Measurements from ENCODE around the gene SLC35F3.

DNA sequence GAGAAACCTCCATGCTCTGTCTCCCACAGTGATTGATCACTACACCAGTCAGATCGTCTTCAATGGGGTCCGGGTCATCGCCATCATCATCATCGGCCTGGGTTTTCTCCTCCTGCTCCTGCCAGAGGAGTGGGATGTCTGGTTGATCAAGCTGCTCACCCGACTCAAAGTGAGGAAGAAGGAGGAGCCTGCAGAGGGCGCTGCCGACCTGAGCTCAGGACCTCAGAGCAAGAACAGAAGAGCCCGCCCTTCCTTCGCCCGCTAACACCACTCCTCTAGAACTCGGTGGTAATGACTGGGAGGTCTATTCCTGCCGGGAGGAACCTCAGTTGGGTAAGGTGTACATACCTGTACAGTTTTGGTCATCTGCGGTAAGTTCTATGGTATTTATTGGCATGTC lies 418.5 kb downstream of the SLC35F3 start:
- TF ChIP-seq TAF1 (IDR thresholded peaks at IDR 0.05; ENCODE audit: low read depth) (no peak), CEBPB (IDR thresholded peaks at IDR 0.05) (no peak), EGR1 (IDR thresholded peaks at IDR 0.05) (no peak), EP300 (IDR thresholded peaks at IDR 0.05; ENCODE audit: borderline replicate concordance) (no peak)
- TF ChIP-seq, protein P1, sequence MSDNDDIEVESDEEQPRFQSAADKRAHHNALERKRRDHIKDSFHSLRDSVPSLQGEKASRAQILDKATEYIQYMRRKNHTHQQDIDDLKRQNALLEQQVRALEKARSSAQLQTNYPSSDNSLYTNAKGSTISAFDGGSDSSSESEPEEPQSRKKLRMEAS (IDR thresholded peaks at IDR 0.05) = no peak
- TF ChIP-seq, protein P2, sequence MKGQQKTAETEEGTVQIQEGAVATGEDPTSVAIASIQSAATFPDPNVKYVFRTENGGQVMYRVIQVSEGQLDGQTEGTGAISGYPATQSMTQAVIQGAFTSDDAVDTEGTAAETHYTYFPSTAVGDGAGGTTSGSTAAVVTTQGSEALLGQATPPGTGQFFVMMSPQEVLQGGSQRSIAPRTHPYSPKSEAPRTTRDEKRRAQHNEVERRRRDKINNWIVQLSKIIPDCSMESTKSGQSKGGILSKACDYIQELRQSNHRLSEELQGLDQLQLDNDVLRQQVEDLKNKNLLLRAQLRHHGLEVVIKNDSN (IDR thresholded peaks at IDR 0.05) = no peak

All from Ishikawa (cell line).